ENCODE measurements around the gene AARS2.

The AARS2 gene

DNA sequence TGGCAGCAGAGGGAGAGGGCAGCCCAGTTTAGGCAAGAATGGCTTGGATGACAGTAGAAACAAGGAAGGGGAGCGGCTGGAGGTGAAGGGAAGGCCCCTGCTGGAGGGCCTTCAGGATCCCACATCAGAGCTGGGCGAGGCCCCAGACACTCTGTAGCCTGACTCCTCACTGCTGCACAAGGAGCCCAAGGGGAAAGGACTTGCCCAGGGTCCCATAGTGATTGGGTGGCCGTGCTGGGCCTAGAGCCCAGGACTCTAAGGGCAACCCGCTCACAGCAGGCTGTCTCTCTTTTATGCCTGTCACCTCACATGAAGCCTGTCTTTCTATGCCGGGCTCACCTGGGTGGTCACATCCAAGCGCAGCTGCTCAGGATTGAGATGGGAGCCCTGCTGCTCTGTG lies 9.3 kb downstream of the AARS2 start:
- Histone ChIP-seq H3K27ac (no peak overlapping the region), H3K4me3 (ENCODE audit: low read depth, low read length) (no peak overlapping the region), H3K27me3 (replicated peaks) (no peaks in the 10 kb centered on the region), H3K36me3 (replicated peaks) (peaks cover 57% of the 10 kb centered on the region)
- DNase-seq: no peak
- in situ Hi-C loops (cut with HindIII; ENCODE audit: low pct_ligation_motif_present, low sequenced_read_pairs): no loop called here
- no peak for TF ChIP-seq CTCF (IDR thresholded peaks at IDR 0.05; ENCODE audit: low read depth, low read length, missing control alignments)

DNA sequence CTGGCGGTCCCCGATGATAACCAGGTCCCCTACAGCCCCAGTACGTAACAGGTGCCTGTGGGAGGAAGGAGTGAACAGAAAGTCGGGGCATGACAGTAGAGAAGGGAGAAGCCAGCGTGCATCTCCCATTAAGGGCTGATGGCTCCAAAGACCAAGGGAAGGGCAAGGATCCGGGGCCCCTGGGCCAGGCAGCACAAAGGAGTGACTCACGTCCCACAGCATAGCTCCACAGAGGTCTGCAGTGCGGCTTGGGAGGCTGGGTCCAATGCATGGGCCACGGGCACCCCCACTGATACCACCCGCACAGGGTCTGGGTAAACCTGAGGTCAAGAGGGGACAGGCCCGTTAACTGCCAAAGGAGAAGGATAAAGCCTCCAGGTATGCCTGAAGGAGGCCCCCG lies 10.3 kb downstream of the AARS2 start:
- peaks cover 3% of the 10 kb centered on the region for H3K27me3 ChIP-seq (replicated peaks)
- no peak overlapping the region for H3K27ac ChIP-seq
- peaks cover 54% of the 10 kb centered on the region for H3K36me3 ChIP-seq (replicated peaks)
- DNase-seq: no peak
- H3K4me3 ChIP-seq (ENCODE audit: low read depth, low read length): no peak overlapping the region
- TF ChIP-seq CTCF (IDR thresholded peaks at IDR 0.05; ENCODE audit: low read depth, low read length, missing control alignments): no peak
- in situ Hi-C loops (cut with HindIII; ENCODE audit: low pct_ligation_motif_present, low sequenced_read_pairs): no loop called here

- Histone ChIP-seq H3K27me3 (replicated peaks) (peaks cover 11% of the 10 kb centered on the region), H3K27ac (no peak overlapping the region), H3K4me3 (ENCODE audit: low read depth, low read length) (no peak overlapping the region), H3K36me3 (replicated peaks) (peaks cover 51% of the 10 kb centered on the region)
- no peak for TF ChIP-seq CTCF (IDR thresholded peaks at IDR 0.05; ENCODE audit: low read depth, low read length, missing control alignments)
- in situ Hi-C loops (cut with HindIII; ENCODE audit: low pct_ligation_motif_present, low sequenced_read_pairs): no loop called here
- no peak for DNase-seq
These were observed 11.2 kb downstream of the AARS2 start for GRCh38 chr6:44301782-44302564.

DNA sequence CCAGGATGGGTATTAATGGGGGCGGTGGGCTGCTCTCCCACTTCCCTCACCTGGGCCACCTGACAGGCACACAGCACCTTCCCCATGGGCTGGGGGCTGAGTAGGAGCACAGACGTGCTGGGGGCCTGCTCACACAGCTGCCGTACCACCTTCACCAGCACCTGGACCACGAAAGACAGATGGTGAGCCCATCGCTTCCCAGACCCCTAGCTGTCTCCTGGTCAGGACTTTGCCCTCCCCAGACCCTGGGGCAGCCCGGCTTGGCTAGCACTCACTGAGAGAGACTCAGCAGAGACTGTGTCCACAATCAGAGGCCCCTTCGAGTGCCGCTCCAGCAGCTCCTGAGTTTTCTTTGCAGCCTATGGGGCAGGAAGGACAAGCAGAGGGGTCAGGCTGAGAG lies 12.0 kb downstream of the AARS2 start:
- in situ Hi-C loops (cut with HindIII; ENCODE audit: low pct_ligation_motif_present, low sequenced_read_pairs): no loop called here
- Histone ChIP-seq H3K27me3 (replicated peaks) (peaks cover 18% of the 10 kb centered on the region), H3K36me3 (replicated peaks) (peaks cover 46% of the 10 kb centered on the region), H3K4me3 (ENCODE audit: low read depth, low read length) (no peak overlapping the region), H3K27ac (no peak overlapping the region)
- TF ChIP-seq CTCF (IDR thresholded peaks at IDR 0.05; ENCODE audit: low read depth, low read length, missing control alignments): no peak
- no peak for DNase-seq

- H3K27me3 ChIP-seq (replicated peaks): peaks cover 23% of the 10 kb centered on the region
- H3K27ac ChIP-seq: no peak overlapping the region
- no peak overlapping the region for H3K4me3 ChIP-seq (ENCODE audit: low read depth, low read length)
- peaks cover 39% of the 10 kb centered on the region for H3K36me3 ChIP-seq (replicated peaks)
- in situ Hi-C loops (cut with HindIII; ENCODE audit: low pct_ligation_motif_present, low sequenced_read_pairs): no loop called here
- no peak for DNase-seq
- no peak for TF ChIP-seq CTCF (IDR thresholded peaks at IDR 0.05; ENCODE audit: low read depth, low read length, missing control alignments)
These were observed 12.8 kb downstream of the AARS2 start for GRCh38 chr6:44300292-44300823.

Measured in brain microvascular endothelial cell (primary cell).